PFSK-1 (cell line): Measurements from ENCODE around the gene TSPAN33.

ENCODE experiments used
- FOXP2 ChIP-seq: optimal IDR thresholded peaks from 2 replicates; pipeline ENCODE3; 2011; ENCODE audit warnings: borderline replicate concordance, control low read depth, inconsistent platforms; ENCODE audit not compliant: insufficient read depth; ENCODE audit errors: extremely low read length, extremely low read depth
- POLR2AphosphoS5 ChIP-seq: IDR thresholded peaks from 2 replicates; pipeline ENCODE4 v1.6.1; 2012; ENCODE audit warnings: low read depth, mild to moderate bottlenecking, control low read depth, low read length, moderate library complexity
- REST ChIP-seq, 2 experiments: IDR thresholded peaks; 2 replicates each; pipeline versions ENCODE4 v1.6.1 to v1.8.0; 2011 to 2012; ENCODE audit warnings: low read depth in 2 of 2, low read length in 2 of 2, control low read depth in 1 of 2, inconsistent platforms in 1 of 2, mild to moderate bottlenecking in 1 of 2, moderate library complexity in 1 of 2; ENCODE audit not compliant: insufficient read depth in 1 of 2
- SIN3A ChIP-seq: IDR thresholded peaks from 2 replicates; pipeline ENCODE4 v1.6.1; 2012; ENCODE audit warnings: mild to moderate bottlenecking, low read length, moderate library complexity, borderline replicate concordance; ENCODE audit not compliant: insufficient read depth
- TAF1 ChIP-seq: IDR thresholded peaks from 2 replicates; pipeline ENCODE4 v1.6.1; 2012; ENCODE audit warnings: low read length, control low read depth, borderline replicate concordance; ENCODE audit not compliant: insufficient read depth

Gene TSPAN33

GRCh38 chr7:129110982-129111376, 33.5 kb upstream of the TSPAN33 start:
- TF ChIP-seq FOXP2 (no peak), POLR2AphosphoS5 (no peak), REST (IDR thresholded peaks at IDR 0.05; ENCODE audit: insufficient read depth in 1 of 2, low read depth in 2 of 2, low read length in 2 of 2) (no peak), TAF1 (no peak), SIN3A (no peak)

- no peak for TF ChIP-seq SIN3A
- no peak for TF ChIP-seq FOXP2
- no peak for TF ChIP-seq POLR2AphosphoS5
- TF ChIP-seq TAF1: no peak
- no peak for TF ChIP-seq REST (IDR thresholded peaks at IDR 0.05; ENCODE audit: insufficient read depth in 1 of 2, low read depth in 2 of 2, low read length in 2 of 2)
Observed at GRCh38 chr7:129115676-129116075, 28.8 kb upstream of the TSPAN33 start.

DNA sequence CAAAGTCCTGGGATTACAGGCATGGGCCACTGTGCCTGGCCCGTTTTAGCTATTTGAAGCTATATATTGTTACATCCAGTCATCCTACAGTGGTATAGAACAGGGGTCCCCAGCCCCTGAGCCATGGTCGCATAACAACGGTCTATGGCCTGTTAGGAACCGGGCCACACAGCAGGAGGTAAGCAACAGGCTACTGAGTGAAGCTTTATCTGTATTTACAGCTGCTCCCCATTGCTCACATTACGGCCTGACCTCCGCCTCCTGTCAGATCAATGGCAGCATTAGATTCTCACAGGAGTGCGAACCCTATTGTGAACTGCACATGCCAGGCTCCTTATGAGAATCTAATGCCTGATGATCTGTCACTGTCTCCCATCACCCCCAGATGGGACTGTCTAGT, 26.3 kb upstream of the TSPAN33 start:
- TF ChIP-seq POLR2AphosphoS5 (no peak), TAF1 (no peak), REST (IDR thresholded peaks at IDR 0.05; ENCODE audit: insufficient read depth in 1 of 2, low read depth in 2 of 2, low read length in 2 of 2) (no peak), FOXP2 (no peak), SIN3A (no peak)

DNA sequence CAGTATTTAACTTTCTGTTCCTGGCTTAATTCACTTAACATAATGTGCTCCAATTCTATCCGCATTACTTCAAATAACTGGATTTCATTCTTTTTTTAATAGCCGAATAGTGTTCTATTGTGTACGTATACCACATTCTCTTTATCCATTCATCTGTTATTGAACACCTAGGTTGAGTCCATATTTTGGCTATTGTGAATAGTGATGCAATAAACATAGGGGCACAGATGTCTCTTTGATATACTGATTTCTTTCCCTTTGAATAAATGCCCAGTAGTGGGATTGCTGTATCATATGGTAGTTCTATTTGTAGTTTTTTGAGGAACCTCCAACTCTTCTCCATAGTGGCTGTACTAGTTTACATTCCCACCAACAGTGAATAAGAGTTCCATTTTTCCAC, 25.5 kb upstream of the TSPAN33 start:
- TF ChIP-seq SIN3A (no peak), REST (IDR thresholded peaks at IDR 0.05; ENCODE audit: insufficient read depth in 1 of 2, low read depth in 2 of 2, low read length in 2 of 2) (no peak), FOXP2 (no peak), POLR2AphosphoS5 (no peak), TAF1 (no peak)
